Parathyroid adenoma (tissue), 2 donors: ENCODE measurements around the gene TMEM41B.

ENCODE experiments used
- H2AFZ ChIP-seq: fragments of 300-600 bp; sonication (generic); one replicate; pipeline ENCODE4 v1.7.0; 2017; ENCODE audit warnings: antibody characterized with exemption, mild to moderate bottlenecking
- H3K27ac ChIP-seq: fragments of 300-600 bp; sonication (generic); one replicate; pipeline ENCODE4 v1.7.0; 2017
- H3K27me3 ChIP-seq: fragments of 300-600 bp; sonication (generic); one replicate; pipeline ENCODE4 v1.7.0; 2017; ENCODE audit warnings: low read length; ENCODE audit not compliant: control insufficient read depth, insufficient read depth
- H3K36me3 ChIP-seq: fragments of 300-600 bp; sonication (generic); one replicate; pipeline ENCODE4 v1.7.0; 2017; ENCODE audit warnings: low read length; ENCODE audit not compliant: control insufficient read depth, insufficient read depth
- H3K4me1 ChIP-seq: fragments of 300-600 bp; sonication (generic); one replicate; pipeline ENCODE4 v1.7.0; 2017; ENCODE audit warnings: control low read depth
- H3K4me2 ChIP-seq: fragments of 300-600 bp; sonication (generic); one replicate; pipeline ENCODE4 v1.7.0; 2017; ENCODE audit warnings: low read length
- H3K4me3 ChIP-seq: fragments of 300-600 bp; sonication (generic); one replicate; pipeline ENCODE4 v1.7.0; 2017; ENCODE audit warnings: low read depth, low read length
- H3K79me2 ChIP-seq: fragments of 300-600 bp; sonication (generic); one replicate; pipeline ENCODE4 v1.7.0; 2017; ENCODE audit warnings: control low read depth
- H3K9ac ChIP-seq: fragments of 300-600 bp; sonication (generic); one replicate; pipeline ENCODE4 v1.7.0; 2017; ENCODE audit warnings: mild to moderate bottlenecking
- H3K9me3 ChIP-seq: fragments of 300-600 bp; sonication (generic); one replicate; pipeline ENCODE4 v1.7.0; 2017; ENCODE audit warnings: low read length; ENCODE audit not compliant: control insufficient read depth
- TF ChIP-seq, protein P1 (sequence below): fragments of 300-600 bp; sonication (generic); IDR thresholded peaks from one replicate; pipeline ENCODE4 v1.7.0; 2017; ENCODE audit warnings: antibody characterized with exemption, mild to moderate bottlenecking
- donor health status: primary hyperparathyroidism.

TMEM41B gene

DNA sequence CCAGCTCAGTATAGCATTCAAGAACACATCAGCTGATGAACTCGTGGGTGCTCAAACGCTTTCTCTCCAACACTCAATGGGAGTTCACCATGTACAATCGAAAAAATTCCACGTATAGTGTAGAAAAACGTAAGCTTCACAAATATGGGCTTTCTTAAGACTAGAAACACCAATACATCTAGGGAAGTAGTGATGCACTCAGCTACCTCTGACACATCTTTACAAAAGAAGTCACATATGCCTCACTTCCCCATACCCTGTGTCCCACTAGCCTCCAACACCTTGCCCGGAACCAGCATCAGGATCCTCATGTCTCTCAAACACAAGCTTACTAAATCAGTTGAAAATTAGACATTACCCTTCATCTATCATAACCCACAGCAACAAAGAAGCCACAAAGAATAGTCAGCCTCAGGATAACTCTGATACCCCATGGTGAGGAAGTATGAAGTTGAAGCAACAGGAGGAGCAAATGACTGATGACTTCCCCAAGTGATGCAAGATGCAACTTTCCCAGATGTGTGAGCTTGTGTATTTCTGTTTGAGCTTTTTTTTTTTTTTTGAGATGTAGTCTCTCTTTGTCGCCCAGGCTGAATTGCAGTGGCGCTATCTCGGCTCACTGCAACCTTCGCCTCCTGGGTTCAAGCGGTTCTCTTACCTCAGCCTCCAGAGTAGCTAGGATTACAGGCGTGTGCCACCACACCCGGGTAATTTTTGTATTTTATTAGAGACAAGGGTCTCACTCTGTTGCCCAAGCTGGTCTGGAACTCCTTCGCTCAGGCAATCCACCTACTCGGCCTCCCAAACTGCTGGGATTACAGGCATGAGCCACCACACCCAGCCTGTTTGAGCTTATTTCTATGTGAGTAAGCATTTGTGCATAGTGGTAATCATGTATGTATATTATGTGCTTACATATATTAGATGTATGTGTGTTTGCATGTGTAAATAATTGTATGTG lies 40.7 kb downstream of the TMEM41B start:
- Histone ChIP-seq H3K4me2 (no peak overlapping the region), H3K27ac (no peak overlapping the region), H3K4me3 (no peak overlapping the region), H3K9me3 (no peaks in the 10 kb centered on the region), H3K4me1 (no peaks in the 10 kb centered on the region), H3K9ac (no peak overlapping the region), H2AFZ (no peak overlapping the region), H3K36me3 (no peaks in the 10 kb centered on the region), H3K27me3 (no peaks in the 10 kb centered on the region), H3K79me2 (no peaks in the 10 kb centered on the region)
- TF ChIP-seq, protein P1, sequence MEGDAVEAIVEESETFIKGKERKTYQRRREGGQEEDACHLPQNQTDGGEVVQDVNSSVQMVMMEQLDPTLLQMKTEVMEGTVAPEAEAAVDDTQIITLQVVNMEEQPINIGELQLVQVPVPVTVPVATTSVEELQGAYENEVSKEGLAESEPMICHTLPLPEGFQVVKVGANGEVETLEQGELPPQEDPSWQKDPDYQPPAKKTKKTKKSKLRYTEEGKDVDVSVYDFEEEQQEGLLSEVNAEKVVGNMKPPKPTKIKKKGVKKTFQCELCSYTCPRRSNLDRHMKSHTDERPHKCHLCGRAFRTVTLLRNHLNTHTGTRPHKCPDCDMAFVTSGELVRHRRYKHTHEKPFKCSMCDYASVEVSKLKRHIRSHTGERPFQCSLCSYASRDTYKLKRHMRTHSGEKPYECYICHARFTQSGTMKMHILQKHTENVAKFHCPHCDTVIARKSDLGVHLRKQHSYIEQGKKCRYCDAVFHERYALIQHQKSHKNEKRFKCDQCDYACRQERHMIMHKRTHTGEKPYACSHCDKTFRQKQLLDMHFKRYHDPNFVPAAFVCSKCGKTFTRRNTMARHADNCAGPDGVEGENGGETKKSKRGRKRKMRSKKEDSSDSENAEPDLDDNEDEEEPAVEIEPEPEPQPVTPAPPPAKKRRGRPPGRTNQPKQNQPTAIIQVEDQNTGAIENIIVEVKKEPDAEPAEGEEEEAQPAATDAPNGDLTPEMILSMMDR, result no peak

DNA sequence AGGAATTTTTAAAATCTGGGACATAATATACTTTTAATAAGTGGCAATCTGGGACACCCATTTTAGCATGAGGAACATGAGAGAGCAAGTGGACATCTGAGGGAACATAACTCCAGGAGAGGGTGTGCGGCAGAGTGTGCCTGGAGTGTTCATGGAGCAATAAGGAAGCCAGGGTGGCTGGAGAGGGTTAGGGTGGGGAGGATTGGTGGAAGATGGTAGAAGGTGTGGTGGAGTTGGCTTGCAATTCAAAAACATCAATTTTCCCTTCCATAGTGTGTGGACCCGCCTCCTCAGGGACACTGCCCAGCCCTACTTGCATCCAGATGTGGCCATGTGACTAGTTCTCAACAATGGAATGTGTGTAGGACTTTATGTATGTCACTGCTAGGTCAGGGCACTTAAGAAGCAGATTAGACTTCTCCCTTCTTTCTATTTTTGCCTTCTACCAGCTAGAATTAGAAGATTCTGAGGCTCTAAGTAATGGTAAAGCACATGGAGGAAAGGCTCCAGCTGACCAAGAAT lies 44.8 kb downstream of the TMEM41B start:
- H3K9me3 ChIP-seq, result no peaks in the 10 kb centered on the region
- no peak overlapping the region for H2AFZ ChIP-seq
- no peaks in the 10 kb centered on the region for H3K79me2 ChIP-seq
- no peak overlapping the region for H3K27ac ChIP-seq
- H3K27me3 ChIP-seq, result no peaks in the 10 kb centered on the region
- no peaks in the 10 kb centered on the region for H3K4me1 ChIP-seq
- TF ChIP-seq, protein P1, result no peak
- no peaks in the 10 kb centered on the region for H3K36me3 ChIP-seq
- H3K4me2 ChIP-seq, result no peak overlapping the region
- H3K4me3 ChIP-seq, result no peak overlapping the region
- H3K9ac ChIP-seq, result no peak overlapping the region

DNA sequence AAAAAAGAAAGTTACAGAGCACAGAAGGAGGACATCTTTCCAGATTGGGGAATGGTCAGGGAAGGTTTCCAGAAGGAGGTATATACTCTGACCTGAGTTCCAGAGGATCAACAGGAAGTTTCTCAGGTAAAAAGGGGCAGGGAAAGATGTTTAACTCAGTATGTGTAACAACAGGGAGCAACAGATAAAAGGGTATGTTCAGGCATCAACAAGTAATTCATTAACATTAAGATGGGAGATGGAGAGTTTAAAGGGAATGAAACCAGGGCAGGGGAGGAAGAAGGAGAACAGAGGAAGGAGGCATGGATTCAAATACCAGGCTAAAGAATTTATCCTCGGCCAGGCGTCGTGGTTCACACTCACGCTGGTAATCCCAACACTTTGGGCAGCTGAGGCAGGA lies 46.7 kb downstream of the TMEM41B start:
- Histone ChIP-seq H3K36me3 (no peaks in the 10 kb centered on the region), H3K79me2 (no peaks in the 10 kb centered on the region), H3K4me2 (no peak overlapping the region), H3K9me3 (no peaks in the 10 kb centered on the region), H3K4me1 (no peaks in the 10 kb centered on the region), H3K27ac (no peak overlapping the region), H2AFZ (no peak overlapping the region), H3K4me3 (no peak overlapping the region), H3K27me3 (no peaks in the 10 kb centered on the region), H3K9ac (no peak overlapping the region)
- TF ChIP-seq, protein P1, result no peak

DNA sequence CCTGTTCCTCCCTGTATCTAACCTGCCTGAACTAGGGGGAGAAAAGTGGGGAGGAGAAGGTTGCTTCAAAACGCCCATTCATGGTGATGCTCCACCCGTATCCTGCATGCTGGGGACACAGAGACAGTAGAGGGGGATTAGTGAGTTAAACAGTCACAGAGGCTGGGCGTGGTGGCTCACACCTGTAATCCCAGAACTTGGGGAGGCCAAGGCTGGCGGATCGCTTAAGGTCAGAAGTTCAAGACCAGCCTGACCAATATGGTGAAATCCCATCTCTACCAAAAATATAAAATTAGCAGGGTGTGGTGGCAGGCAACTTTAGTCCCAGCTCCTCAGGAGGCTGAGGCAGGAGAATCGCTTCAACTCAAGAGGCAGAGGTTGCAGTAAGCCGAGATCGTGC lies 47.5 kb downstream of the TMEM41B start:
- no peak overlapping the region for H3K4me3 ChIP-seq
- TF ChIP-seq, protein P1, result no peak

More for the DNA sequence above, 47.5 kb downstream of the TMEM41B start:
- Histone ChIP-seq H3K9me3 (no peaks in the 10 kb centered on the region), H3K79me2 (no peaks in the 10 kb centered on the region), H3K4me1 (no peaks in the 10 kb centered on the region), H3K9ac (no peak overlapping the region), H3K4me2 (no peak overlapping the region), H3K36me3 (no peaks in the 10 kb centered on the region), H3K27me3 (no peaks in the 10 kb centered on the region), H2AFZ (no peak overlapping the region), H3K27ac (no peak overlapping the region)
